Osteoblast (primary cell): ENCODE measurements around the gene KLF14. TPM values are rescaled to one million over a fixed set of nuclear protein-coding genes. Genes with fewer than 3 reads are reported as not detected.

Experiments used
- DNase-seq: peaks from one replicate; pipeline ENCODE4 v3.0.0; 2011; ENCODE audit warnings: low spot score, mixed read lengths; ENCODE audit not compliant: insufficient read length; ENCODE audit errors: missing footprints
- H2AFZ ChIP-seq: 2 replicates; pipeline ENCODE4 v1.6.0; 2011; ENCODE audit warnings: mild to moderate bottlenecking, low read length
- H3K27ac ChIP-seq: 2 replicates; pipeline ENCODE4 v1.5.1; 2011; ENCODE audit warnings: mild to moderate bottlenecking, low read depth, low read length, moderate library complexity
- H3K27me3 ChIP-seq: 2 replicates; pipeline ENCODE4 v1.6.0; 2012; ENCODE audit warnings: mild to moderate bottlenecking, control low read depth, inconsistent platforms, low read length, moderate library complexity; ENCODE audit not compliant: insufficient read depth
- H3K36me3 ChIP-seq: 2 replicates; pipeline ENCODE4 v1.5.1; 2011; ENCODE audit warnings: mild to moderate bottlenecking, low read length, control low read depth, moderate library complexity; ENCODE audit not compliant: insufficient read depth
- H3K4me1 ChIP-seq: 2 replicates; pipeline ENCODE4 v1.5.1; 2011; ENCODE audit warnings: mild to moderate bottlenecking, low read length, control low read depth, moderate library complexity; ENCODE audit not compliant: insufficient read depth
- H3K4me2 ChIP-seq: 2 replicates; pipeline ENCODE4 v1.6.0; 2011; ENCODE audit warnings: mild to moderate bottlenecking, low read length; ENCODE audit not compliant: insufficient read depth
- H3K4me3 ChIP-seq: fragments of 200-600 bp; sonication (generic); 3 replicates; pipeline ENCODE4 v1.5.1; 2012; ENCODE audit warnings: mild to moderate bottlenecking, low read length, inconsistent platforms; ENCODE audit not compliant: insufficient read depth
- H3K79me2 ChIP-seq: 2 replicates; pipeline ENCODE4 v1.6.0; 2012; ENCODE audit warnings: mild to moderate bottlenecking, low read length, control low read depth, inconsistent platforms; ENCODE audit not compliant: insufficient read depth
- H3K9me3 ChIP-seq: 2 replicates; pipeline ENCODE4 v1.5.1; 2011; ENCODE audit warnings: low read depth, low read length, control low read depth
- H4K20me1 ChIP-seq: 2 replicates; pipeline ENCODE4 v1.6.0; 2012; ENCODE audit warnings: mild to moderate bottlenecking, low read length, control low read depth; ENCODE audit not compliant: insufficient read depth
- CTCF ChIP-seq: IDR thresholded peaks from 2 replicates; pipeline ENCODE4 v1.5.1; 2011; ENCODE audit warnings: mild to moderate bottlenecking, low read depth, low read length, moderate library complexity; ENCODE audit errors: extremely low read depth
- total RNA-seq: library from RNA; depleted of rRNA; stranded (reverse); fragments of >200 nt; gene quantifications from 2 replicates; pipeline ENCODE4 v1.2.3, GENCODE V29; 2012

Gene KLF14
- total RNA-seq, 1 donor: not detected

GRCh38 chr7:130752424-130752823, 18.4 kb upstream of the KLF14 start:
- no peak overlapping the region for H2AFZ ChIP-seq
- H3K4me1 ChIP-seq: no peaks in the 10 kb centered on the region
- H3K4me3 ChIP-seq: no peak overlapping the region
- no peak overlapping the region for H3K27ac ChIP-seq
- no peaks in the 10 kb centered on the region for H3K79me2 ChIP-seq
- no peak for DNase-seq
- H3K9me3 ChIP-seq: no peaks in the 10 kb centered on the region
- H3K4me2 ChIP-seq: no peak overlapping the region
- no peaks in the 10 kb centered on the region for H4K20me1 ChIP-seq
- H3K36me3 ChIP-seq: no peaks in the 10 kb centered on the region
- no peak for TF ChIP-seq CTCF
- H3K27me3 ChIP-seq: peaks cover 62% of the 10 kb centered on the region

GRCh38 chr7:130750755-130751154, 16.7 kb upstream of the KLF14 start:
- Histone ChIP-seq H3K27ac (no peak overlapping the region), H3K36me3 (no peaks in the 10 kb centered on the region), H3K4me2 (no peak overlapping the region), H3K4me3 (no peak overlapping the region), H3K79me2 (no peaks in the 10 kb centered on the region), H3K4me1 (no peaks in the 10 kb centered on the region), H2AFZ (no peak overlapping the region), H4K20me1 (no peaks in the 10 kb centered on the region), H3K27me3 (peaks cover 73% of the 10 kb centered on the region), H3K9me3 (no peaks in the 10 kb centered on the region)
- DNase-seq: no peak
- no peak for TF ChIP-seq CTCF

GRCh38 chr7:130748531-130749389, 14.8 kb upstream of the KLF14 start:
- no peak overlapping the region for H3K4me3 ChIP-seq
- peaks cover 88% of the 10 kb centered on the region for H3K27me3 ChIP-seq
- H3K4me2 ChIP-seq: no peak overlapping the region
- no peak for TF ChIP-seq CTCF
- DNase-seq: no peak
- H3K36me3 ChIP-seq: no peaks in the 10 kb centered on the region
- H3K9me3 ChIP-seq: no peaks in the 10 kb centered on the region
- H3K79me2 ChIP-seq: no peaks in the 10 kb centered on the region
- no peaks in the 10 kb centered on the region for H3K4me1 ChIP-seq
- H4K20me1 ChIP-seq: no peaks in the 10 kb centered on the region
- H2AFZ ChIP-seq: no peak overlapping the region
- H3K27ac ChIP-seq: no peak overlapping the region

GRCh38 chr7:130741331-130741995, 7.5 kb upstream of the KLF14 start:
- Histone ChIP-seq H3K4me2 (no peak overlapping the region), H3K27ac (no peak overlapping the region), H4K20me1 (no peaks in the 10 kb centered on the region), H3K27me3 (peaks cover 92% of the 10 kb centered on the region), H3K4me3 (no peak overlapping the region), H3K36me3 (no peaks in the 10 kb centered on the region), H3K79me2 (no peaks in the 10 kb centered on the region), H2AFZ (no peak overlapping the region), H3K4me1 (no peaks in the 10 kb centered on the region), H3K9me3 (no peaks in the 10 kb centered on the region)
- no peak for TF ChIP-seq CTCF
- no peak for DNase-seq
